Stimulated activated CD4-positive, alpha-beta T cell treated with anti-CD3 and anti-CD28 coated beads, TNF-alpha, amount 100 ng/mL, for 24 hours (primary cell): ENCODE data around the gene TBRG4.

Source experiments
- DNase-seq, 3 experiments: peaks; one replicate each; pipeline ENCODE4 v3.0.0-alpha.2; 2020; ENCODE audit warnings: low read depth in 3 of 3

The TBRG4 gene

GRCh38 chr7:45074528-45075354 is 36.8 kb downstream of the TBRG4 start:
- no peak for DNase-seq

GRCh38 chr7:45073786-45074527 is 37.5 kb downstream of the TBRG4 start:
- DNase-seq, result no peak

- DNase-seq, result no peak
Observed at GRCh38 chr7:45073031-45073785, 38.3 kb downstream of the TBRG4 start.

GRCh38 chr7:45072131-45073030 is 39.1 kb downstream of the TBRG4 start:
- DNase-seq, result no peak

GRCh38 chr7:45071528-45071927 is 40.0 kb downstream of the TBRG4 start:
- no peak for DNase-seq

- DNase-seq, result no peak
Observed at GRCh38 chr7:45070254-45070642, 41.2 kb downstream of the TBRG4 start.

GRCh38 chr7:45069444-45070253 is 41.8 kb downstream of the TBRG4 start:
- DNase-seq, result no peak

- no peak for DNase-seq
Observed at GRCh38 chr7:45068236-45069023, 43.1 kb downstream of the TBRG4 start.

- DNase-seq, result no peak
Observed at GRCh38 chr7:45067582-45067981, 43.9 kb downstream of the TBRG4 start.

GRCh38 chr7:45066409-45066808 is 45.1 kb downstream of the TBRG4 start:
- DNase-seq, result no peak

GRCh38 chr7:45065031-45065995 is 46.2 kb downstream of the TBRG4 start:
- DNase-seq, result no peak

- DNase-seq, result no peak
Observed at GRCh38 chr7:45064047-45064725, 47.3 kb downstream of the TBRG4 start.

- DNase-seq, result no peak
Observed at GRCh38 chr7:45061806-45062425, 49.6 kb downstream of the TBRG4 start.

GRCh38 chr7:45061352-45061751 is 50.1 kb downstream of the TBRG4 start:
- DNase-seq, result no peak

- DNase-seq, result no peak
Observed at GRCh38 chr7:45060295-45060694, 51.2 kb downstream of the TBRG4 start.

- no peak for DNase-seq
Observed at GRCh38 chr7:45057878-45058277, 53.6 kb downstream of the TBRG4 start.

GRCh38 chr7:45055594-45056219 is 55.8 kb downstream of the TBRG4 start:
- DNase-seq, result no peak
